Measurements from ENCODE around the gene FMO5.

FMO5 gene, protein sequence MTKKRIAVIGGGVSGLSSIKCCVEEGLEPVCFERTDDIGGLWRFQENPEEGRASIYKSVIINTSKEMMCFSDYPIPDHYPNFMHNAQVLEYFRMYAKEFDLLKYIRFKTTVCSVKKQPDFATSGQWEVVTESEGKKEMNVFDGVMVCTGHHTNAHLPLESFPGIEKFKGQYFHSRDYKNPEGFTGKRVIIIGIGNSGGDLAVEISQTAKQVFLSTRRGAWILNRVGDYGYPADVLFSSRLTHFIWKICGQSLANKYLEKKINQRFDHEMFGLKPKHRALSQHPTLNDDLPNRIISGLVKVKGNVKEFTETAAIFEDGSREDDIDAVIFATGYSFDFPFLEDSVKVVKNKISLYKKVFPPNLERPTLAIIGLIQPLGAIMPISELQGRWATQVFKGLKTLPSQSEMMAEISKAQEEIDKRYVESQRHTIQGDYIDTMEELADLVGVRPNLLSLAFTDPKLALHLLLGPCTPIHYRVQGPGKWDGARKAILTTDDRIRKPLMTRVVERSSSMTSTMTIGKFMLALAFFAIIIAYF

GRCh38 chr1:147225193-147225730 is at the start of gene FMO5:
Gene FMO5, minus strand, starts transcription at chr1:147225339. Its CDS starts 310 bp downstream, at chr1:147225029.
- peak in 1 of 2 donors; percentile 12 for DNase-seq (ENCODE audit: low read depth in 2 of 2, low spot score in 1 of 2)

DNA sequence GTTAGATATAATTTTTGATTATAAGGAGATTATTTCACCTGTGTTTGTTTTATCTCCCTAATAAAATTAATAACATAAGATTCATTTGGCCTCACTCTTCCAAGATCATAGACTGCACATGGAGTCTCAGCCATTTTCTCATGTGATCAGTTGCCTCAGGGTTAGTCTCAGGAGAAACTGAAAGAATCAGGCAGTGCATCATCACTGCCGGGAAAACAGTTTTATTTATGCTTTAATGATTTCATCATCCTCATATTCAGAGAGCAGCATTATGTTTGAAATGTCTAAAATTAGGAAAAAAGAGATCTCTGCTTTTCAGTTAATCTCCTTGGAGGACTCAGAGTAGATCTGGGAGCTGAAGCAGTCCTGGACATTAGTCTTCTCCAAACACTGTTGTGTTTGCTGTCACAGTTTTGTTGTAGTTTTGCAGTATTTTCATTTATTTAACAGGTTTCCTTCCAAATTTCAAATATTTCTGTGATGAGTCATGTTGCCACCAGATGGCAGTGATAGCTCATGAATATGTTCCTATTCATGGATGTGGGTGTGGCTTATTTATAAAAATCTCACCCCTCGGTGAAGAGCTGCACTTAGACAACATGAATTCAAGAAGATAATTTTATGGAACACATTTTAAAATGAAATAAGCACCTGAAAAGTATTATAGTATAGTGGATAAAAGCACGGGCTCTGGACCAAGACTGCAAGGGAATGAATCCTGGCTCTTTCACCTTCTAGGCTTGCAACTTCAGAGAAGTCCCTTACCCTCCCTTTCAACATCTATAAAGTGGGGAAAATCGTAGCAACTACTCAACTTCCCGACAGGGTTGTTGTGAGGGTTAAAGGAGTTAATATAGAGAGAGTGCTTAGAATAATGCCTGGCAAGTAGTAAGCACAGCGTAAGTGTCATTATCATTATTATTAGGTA is 48.5 kb upstream of the FMO5 start:
- DNase-seq (ENCODE audit: low read depth in 2 of 2, low spot score in 1 of 2), result no peak

DNA sequence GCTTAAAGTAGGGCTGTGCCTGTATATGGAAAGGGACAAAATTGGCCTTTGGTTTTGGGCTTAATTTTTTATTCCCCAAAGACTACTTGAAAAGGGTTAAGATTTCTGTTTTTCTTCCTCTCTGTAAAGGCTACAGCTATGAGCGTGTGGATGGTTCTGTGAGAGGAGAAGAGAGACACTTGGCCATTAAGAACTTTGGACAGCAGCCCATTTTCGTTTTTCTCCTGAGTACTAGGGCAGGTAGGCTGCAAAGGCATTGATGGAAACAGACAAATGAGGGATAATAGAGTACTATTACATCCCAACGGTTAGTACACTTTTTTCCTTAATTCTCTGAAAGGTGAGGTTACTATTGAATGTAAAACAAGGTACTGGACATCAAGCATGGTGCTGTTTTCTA is 46.9 kb upstream of the FMO5 start:
- no peak for DNase-seq (ENCODE audit: low read depth in 2 of 2, low spot score in 1 of 2)

DNA sequence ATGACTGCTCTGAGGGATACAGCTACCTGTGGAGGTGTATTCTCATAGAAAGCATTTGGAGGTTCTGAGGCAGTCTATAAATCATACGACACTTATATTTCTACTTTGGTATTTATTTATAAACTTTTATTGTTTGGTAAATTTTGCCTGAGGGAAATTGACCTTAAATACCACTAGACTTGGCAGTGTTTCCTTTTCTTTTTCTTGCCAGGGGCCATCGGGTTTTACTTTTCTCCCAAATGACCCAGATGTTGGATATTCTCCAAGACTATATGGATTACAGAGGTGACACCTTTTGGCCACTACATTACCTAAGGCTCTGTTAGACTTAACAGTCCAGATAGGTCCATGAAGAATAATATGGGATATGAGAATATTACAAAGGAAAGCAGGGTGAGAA is 45.6 kb upstream of the FMO5 start:
- no peak for DNase-seq (ENCODE audit: low read depth in 2 of 2, low spot score in 1 of 2)

- no peak for DNase-seq (ENCODE audit: low read depth in 2 of 2, low spot score in 1 of 2)
These were observed 42.6 kb upstream of the FMO5 start for GRCh38 chr1:147267711-147268110.

DNA sequence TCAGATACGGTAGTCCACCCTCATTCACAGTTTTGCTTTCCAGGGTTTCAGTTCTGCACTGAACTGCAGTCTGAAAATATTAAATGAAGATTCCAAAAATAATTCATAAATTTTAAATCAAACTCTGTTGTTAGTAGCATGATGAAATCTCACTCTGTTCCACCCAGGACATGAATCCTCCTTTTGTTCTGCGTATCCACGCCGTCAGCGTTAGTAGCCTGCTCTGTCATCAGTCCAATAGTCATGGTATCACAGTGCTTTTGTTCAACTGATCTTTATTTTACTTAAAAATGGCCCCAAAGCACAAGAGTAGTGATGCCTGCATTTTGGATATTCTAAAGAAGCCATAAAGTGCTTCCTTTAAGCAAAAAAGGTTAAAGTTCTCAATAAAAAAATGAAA is 41.2 kb upstream of the FMO5 start:
- no peak for DNase-seq (ENCODE audit: low read depth in 2 of 2, low spot score in 1 of 2)

GRCh38 chr1:147264158-147264768 is 39.1 kb upstream of the FMO5 start:
- DNase-seq (ENCODE audit: low read depth in 2 of 2, low spot score in 1 of 2), result no peak

DNA sequence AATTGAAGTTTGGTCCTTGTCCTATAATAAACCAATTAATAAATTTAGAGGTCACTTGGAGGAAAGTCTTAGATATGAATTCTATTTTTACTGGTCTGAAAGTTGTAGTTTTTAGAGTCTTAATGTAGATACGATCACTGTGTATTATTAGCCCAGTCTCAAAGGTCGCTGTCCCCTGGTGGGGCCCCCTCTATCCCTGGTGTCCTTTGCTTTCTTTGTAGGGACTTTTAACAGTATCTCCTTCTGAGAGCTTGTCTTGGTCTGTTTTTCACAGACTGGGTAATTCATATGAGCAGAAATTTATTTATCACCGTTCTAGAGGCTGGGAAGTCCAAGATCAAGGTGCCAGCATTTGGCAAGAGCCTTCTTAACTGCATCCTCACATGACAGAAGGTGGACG is 35.8 kb upstream of the FMO5 start:
- no peak for DNase-seq (ENCODE audit: low read depth in 2 of 2, low spot score in 1 of 2)

DNA sequence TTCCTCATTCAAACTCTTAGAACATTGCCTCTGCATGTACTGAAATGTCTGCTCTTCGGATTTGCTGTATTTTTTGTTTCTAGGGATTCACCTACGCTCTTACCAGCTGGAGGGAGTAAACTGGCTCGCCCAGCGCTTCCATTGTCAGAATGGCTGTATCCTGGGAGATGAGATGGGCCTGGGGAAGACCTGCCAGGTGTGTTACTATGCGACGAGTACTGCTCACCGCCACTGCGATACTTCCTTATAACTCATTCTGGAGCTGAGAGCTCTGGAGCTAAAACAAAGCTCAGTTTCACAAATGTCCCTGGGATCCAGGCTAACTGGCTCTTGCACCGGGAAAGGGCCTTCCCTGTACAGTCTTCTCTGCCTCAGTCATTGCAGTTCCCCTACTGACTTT is 27.4 kb upstream of the FMO5 start:
- no peak for DNase-seq (ENCODE audit: low read depth in 2 of 2, low spot score in 1 of 2)

DNA sequence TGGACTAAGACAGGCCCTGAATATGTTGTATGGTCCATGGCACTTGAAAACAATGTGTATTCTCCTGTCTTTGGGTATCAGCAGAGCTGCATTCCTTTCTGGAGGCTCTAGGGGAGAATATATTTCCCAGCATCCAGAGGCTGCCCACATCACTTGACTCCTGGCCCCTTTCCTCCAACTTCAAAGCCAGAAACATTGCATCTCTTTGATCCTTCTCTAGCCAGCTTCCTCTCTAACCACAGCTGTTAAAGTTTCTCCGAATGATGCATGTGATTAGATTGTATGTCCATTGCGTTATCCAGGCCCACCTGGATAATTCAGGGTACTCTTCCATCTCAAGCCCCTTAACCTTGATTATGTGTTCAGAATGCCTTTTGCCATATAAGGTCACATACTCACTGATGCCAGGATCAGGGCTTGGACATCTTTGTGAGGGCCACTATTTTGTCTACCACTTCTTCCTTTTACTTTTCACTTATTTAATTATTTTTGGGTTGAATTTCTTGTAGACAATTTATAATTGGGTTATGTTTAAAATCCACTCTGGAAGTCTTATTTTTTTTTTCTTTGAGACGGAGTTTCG is 22.6 kb upstream of the FMO5 start:
- no peak for DNase-seq (ENCODE audit: low read depth in 2 of 2, low spot score in 1 of 2)

DNA sequence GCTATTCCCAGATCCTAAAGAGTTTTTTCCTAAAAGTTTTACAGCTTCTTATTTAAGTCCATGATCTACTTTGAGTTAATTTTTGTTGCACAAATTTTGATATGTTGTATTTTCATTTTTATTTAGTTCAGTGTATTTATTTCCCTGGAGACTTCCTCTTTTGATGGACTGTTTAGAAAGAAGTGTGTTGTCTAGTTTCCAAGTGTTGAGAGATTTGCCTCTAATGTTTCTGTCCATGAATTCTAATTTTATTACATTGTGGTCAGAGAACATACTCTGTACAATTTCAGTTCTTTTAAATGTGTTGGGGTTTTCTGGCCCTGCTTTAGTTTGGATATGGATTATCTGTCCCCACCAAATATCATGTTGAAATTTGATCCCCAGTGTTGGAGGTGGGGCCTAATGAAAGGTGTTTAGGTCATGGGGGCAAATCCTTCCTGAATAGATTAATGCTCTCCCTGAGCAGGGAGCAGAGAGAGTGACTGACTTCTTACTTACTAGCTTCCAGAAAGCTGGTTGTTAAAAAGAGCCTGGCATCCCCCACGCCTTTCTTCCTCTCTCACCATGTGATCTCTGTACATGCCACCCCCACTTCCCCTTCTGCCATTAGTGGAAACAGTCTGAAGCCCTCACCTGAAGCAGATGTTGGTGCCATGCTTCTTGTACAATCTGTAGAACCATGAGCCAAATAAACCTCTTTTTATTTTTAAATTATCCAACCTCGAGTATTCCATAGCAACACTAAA is 21.9 kb upstream of the FMO5 start:
- no peak for DNase-seq (ENCODE audit: low read depth in 2 of 2, low spot score in 1 of 2)

- no peak for DNase-seq (ENCODE audit: low read depth in 2 of 2, low spot score in 1 of 2)
These were observed 21.0 kb upstream of the FMO5 start for GRCh38 chr1:147246044-147246690.

DNA sequence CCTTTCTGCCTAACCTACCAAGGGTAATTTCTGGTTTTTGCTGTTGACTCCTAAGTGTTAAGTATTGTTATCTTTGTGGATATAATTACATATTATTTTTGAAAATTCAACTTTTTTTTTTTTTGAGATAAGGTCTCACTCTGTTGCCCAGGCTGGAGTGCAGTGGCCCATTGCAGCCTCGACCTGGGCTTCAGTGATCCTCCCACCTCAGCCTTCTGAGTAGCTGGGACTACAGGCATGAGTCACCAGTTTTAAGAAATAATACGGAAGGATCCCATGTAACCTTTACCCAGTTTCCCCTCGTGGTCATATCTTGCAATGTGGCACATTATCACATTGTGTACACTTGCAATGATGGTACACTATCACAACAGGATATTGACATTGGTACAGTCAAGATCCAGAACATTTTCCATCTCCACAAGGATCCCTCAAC is 20.5 kb upstream of the FMO5 start:
- DNase-seq (ENCODE audit: low read depth in 2 of 2, low spot score in 1 of 2), result no peak

- DNase-seq (ENCODE audit: low read depth in 2 of 2, low spot score in 1 of 2), result no peak
These were observed 20.0 kb upstream of the FMO5 start for GRCh38 chr1:147245129-147245528.

DNA sequence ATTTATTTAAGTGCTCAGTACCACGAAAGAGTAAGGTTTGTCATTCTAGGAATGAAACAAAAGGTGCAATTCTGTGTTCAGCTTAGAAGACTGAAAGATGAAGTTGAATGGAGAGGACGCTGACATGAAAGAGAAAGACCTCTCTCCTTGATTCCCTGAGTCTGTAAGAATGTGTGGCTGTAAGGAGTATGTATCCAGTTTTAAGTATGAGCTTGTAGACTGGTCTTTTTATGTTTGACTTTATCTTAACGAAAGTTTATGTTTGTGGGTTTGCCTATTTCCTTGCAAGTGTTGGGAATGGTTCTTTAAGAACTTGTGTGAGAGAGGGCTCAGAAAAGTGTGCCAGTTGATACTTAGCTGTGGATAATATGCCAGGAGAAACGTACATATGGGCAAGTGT is 18.7 kb upstream of the FMO5 start:
- DNase-seq (ENCODE audit: low read depth in 2 of 2, low spot score in 1 of 2), result no peak

DNA sequence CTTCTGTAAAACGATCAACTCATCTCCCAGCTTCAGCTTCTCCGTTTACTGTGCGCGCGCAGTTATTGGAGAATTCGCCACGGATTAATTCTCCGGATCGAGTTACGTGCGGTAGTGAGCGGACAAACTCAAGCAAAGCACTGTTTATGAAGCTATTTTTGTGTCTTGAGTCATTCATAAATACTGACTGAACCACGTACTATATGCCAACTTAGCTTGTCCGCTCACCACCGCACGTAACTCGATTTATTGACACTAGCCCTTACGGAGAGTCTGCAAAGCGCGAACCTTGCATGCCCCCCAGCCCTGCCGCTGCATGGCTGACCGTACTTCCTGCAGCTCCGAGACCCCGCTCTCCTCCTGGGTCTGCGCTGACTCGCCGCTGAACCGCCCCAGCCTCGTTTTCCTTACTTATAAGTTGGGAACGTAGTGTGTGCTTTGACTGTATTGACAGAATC is 18.1 kb upstream of the FMO5 start:
- DNase-seq (ENCODE audit: low read depth in 2 of 2, low spot score in 1 of 2), result no peak

- peak; percentile 82 to 85 for DNase-seq (ENCODE audit: low read depth in 2 of 2, low spot score in 1 of 2)
These were observed 17.5 kb upstream of the FMO5 start, which contains the start of gene CHD1L for GRCh38 chr1:147242449-147243227. Gene CHD1L, plus strand, starts transcription at chr1:147242684. Its CDS starts 20 bp downstream, at chr1:147242704.

- DNase-seq (ENCODE audit: low read depth in 2 of 2, low spot score in 1 of 2), result no peak
These were observed 16.9 kb upstream of the FMO5 start for GRCh38 chr1:147241934-147242448.
